ENCODE data around the gene LIG3. TPM values are rescaled to one million over a fixed set of nuclear protein-coding genes. Genes with fewer than 3 reads are reported as not detected.

The LIG3 gene
- total and polyA plus RNA-seq, 2 of the 13 experiments (the other 11 are each of a cell fraction or from before 2014, with no cell fraction given): 34.4 to 36.2 TPM

DNA sequence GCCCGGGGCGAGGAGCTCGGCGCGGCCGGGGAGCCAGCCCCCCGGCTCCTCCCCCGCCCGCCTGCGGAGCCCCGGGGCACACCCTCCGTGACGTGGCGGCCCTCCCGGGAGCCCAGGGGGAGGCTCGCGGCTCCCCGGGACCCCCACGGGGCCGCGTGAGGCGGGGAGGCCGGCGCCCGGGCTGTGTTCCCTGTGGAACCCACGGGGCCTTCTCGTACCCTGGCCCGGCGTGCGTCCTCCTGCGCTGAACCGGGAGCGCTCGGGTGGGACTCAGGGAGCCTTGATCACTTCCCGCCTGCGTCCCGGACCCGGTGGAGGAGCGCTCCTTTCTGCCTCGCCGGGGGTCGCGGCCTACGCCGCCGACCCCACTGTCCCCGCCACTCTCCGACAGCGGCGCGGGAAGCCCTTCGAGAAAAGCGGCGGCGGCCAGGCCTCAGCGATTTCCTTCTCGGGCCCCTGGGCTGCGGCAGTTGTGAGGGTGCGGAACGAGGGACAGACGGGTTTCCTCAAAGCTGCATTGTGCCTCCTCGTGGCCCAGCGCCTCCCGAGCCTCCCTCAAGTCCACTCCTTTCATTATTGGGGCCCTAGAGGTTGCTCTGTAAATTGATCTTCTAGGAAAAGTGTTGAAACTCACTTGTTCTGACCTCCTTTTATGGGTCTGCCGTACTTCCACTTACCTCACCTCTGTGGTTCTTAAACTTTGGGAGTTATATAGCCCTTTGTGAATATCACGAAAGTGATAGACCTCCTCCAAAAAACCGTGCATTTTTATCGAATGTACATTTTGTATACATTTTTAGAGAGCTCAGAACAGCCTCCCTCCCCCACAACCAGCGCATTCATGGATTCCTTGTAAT lies 597 bp downstream of the LIG3 start (continued):
- TF ChIP-seq, protein P1, sequence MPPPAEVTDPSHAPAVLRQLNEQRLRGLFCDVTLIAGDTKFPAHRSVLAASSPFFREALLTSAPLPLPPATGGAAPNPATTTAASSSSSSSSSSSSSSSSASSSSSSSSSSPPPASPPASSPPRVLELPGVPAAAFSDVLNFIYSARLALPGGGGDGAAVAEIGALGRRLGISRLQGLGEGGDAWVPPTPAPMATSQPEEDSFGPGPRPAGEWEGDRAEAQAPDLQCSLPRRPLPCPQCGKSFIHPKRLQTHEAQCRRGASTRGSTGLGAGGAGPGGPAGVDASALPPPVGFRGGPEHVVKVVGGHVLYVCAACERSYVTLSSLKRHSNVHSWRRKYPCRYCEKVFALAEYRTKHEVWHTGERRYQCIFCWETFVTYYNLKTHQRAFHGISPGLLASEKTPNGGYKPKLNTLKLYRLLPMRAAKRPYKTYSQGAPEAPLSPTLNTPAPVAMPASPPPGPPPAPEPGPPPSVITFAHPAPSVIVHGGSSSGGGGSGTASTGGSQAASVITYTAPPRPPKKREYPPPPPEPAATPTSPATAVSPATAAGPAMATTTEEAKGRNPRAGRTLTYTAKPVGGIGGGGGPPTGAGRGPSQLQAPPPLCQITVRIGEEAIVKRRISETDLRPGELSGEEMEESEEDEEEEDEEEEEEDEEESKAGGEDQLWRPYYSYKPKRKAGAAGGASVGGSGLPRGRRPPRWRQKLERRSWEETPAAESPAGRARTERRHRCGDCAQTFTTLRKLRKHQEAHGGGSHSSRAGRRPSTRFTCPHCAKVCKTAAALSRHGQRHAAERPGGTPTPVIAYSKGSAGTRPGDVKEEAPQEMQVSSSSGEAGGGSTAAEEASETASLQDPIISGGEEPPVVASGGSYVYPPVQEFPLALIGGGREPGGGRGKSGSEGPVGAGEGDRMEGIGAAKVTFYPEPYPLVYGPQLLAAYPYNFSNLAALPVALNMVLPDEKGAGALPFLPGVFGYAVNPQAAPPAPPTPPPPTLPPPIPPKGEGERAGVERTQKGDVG (CRISPR knock-in tag; IDR thresholded peaks at IDR 0.05; ENCODE audit: borderline replicate concordance): no peak
- TF ChIP-seq SIN3B (IDR thresholded peaks at IDR 0.05; ENCODE audit: low read length) (no peak), CEBPG (CRISPR knock-in tag; IDR thresholded peaks at IDR 0.05) (0 out of 2 replicates have a peak, but pooled peaks have one; percentile 7), HNRNPH1 (optimal IDR thresholded peaks at IDR 0.05; ENCODE audit: low read depth, low read length) (no peak), SP140L (CRISPR knock-in tag; IDR thresholded peaks at IDR 0.05; ENCODE audit: borderline replicate concordance) (no peak), TBP (CRISPR knock-in tag; IDR thresholded peaks at IDR 0.05) (no peak), TARDBP (CRISPR knock-in tag; IDR thresholded peaks at IDR 0.05) (0 out of 2 replicates have a peak, but pooled peaks have one; percentile 20), ZNF589 (CRISPR knock-in tag; conservative IDR thresholded peaks at IDR 0.05) (0 out of 2 replicates have a peak, but pooled peaks have one; percentile 32), NR2F6 (IDR thresholded peaks at IDR 0.05) (no peak), NR2F6 (CRISPR knock-in tag; IDR thresholded peaks at IDR 0.05) (peak; percentile 7; the same call in 1 of the 2 replicates), ZNF652 (CRISPR knock-in tag; IDR thresholded peaks at IDR 0.05; ENCODE audit: borderline replicate concordance, low read depth) (no peak), ZNF296 (CRISPR knock-in tag; conservative IDR thresholded peaks at IDR 0.05) (peak; percentile 22; the same call in 1 of the 2 replicates), KAT8 (CRISPR knock-in tag; IDR thresholded peaks at IDR 0.05) (no peak), ZNF674 (CRISPR knock-in tag; IDR thresholded peaks at IDR 0.05; ENCODE audit: low read depth) (no peak), ZNF75D (CRISPR knock-in tag; IDR thresholded peaks at IDR 0.05; ENCODE audit: borderline replicate concordance) (0 out of 2 replicates have a peak, but pooled peaks have one; percentile 29), BRCA1 (CRISPR knock-in tag; IDR thresholded peaks at IDR 0.05) (no peak), ZNF34 (CRISPR knock-in tag; IDR thresholded peaks at IDR 0.05; ENCODE audit: borderline replicate concordance) (no peak), ZNF256 (CRISPR knock-in tag; conservative IDR thresholded peaks at IDR 0.05) (0 out of 2 replicates have a peak, but pooled peaks have one; percentile 29), ZNF441 (CRISPR knock-in tag; IDR thresholded peaks at IDR 0.05; ENCODE audit: borderline replicate concordance) (no peak), ZNF335 (CRISPR knock-in tag; IDR thresholded peaks at IDR 0.05) (peak; percentile 6; the same call in 1 of the 2 replicates), ZNF460 (CRISPR knock-in tag; IDR thresholded peaks at IDR 0.05; ENCODE audit: borderline replicate concordance) (no peak), SALL1 (CRISPR knock-in tag; IDR thresholded peaks at IDR 0.05) (peak; percentile 28; the same call in 1 of the 2 replicates), SMC3 (IDR thresholded peaks at IDR 0.05; ENCODE audit: low read length) (no peak; the same call in 1 of the 2 replicates), ARNT2 (CRISPR knock-in tag; IDR thresholded peaks at IDR 0.05; ENCODE audit: low read depth) (0 out of 2 replicates have a peak, but pooled peaks have one; percentile 21), FOXK2 (IDR thresholded peaks at IDR 0.05) (no peak)
- TF ChIP-seq, protein P2, sequence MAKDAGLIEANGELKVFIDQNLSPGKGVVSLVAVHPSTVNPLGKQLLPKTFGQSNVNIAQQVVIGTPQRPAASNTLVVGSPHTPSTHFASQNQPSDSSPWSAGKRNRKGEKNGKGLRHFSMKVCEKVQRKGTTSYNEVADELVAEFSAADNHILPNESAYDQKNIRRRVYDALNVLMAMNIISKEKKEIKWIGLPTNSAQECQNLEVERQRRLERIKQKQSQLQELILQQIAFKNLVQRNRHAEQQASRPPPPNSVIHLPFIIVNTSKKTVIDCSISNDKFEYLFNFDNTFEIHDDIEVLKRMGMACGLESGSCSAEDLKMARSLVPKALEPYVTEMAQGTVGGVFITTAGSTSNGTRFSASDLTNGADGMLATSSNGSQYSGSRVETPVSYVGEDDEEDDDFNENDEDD (CRISPR knock-in tag; IDR thresholded peaks at IDR 0.05; ENCODE audit: borderline replicate concordance): peak; percentile 44; the same call in 1 of the 2 replicates
- TF ChIP-seq, protein P3, sequence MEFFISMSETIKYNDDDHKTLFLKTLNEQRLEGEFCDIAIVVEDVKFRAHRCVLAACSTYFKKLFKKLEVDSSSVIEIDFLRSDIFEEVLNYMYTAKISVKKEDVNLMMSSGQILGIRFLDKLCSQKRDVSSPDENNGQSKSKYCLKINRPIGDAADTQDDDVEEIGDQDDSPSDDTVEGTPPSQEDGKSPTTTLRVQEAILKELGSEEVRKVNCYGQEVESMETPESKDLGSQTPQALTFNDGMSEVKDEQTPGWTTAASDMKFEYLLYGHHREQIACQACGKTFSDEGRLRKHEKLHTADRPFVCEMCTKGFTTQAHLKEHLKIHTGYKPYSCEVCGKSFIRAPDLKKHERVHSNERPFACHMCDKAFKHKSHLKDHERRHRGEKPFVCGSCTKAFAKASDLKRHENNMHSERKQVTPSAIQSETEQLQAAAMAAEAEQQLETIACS (CRISPR knock-in tag; IDR thresholded peaks at IDR 0.05): peak; percentile 17; the same call in 1 of the 2 replicates

Measured in HepG2 (cell line).